ENCODE measurements around the gene MUCL1. TPM values are rescaled to one million over a fixed set of nuclear protein-coding genes. Genes with fewer than 3 reads are reported as not detected.

Gene MUCL1
- total and polyA plus RNA-seq, 2 of the 8 experiments (the other 6 are each of a cell fraction or from before 2014, with no cell fraction given), result not detected

- POLR2A ChIA-PET (ENCODE audit: partially characterized antibody), result interaction anchor here (0.6 kb wide), 1 partner anchor 797 kb away, joined by 3 read pairs; no protein-coding TSS in a partner anchor
These were observed 16.3 kb downstream of the MUCL1 start for GRCh38 chr12:54870617-54871016.

More at GRCh38 chr12:54870617-54871016, 16.3 kb downstream of the MUCL1 start:
- H2BK12ac ChIP-seq (ENCODE audit: low read depth, low read length), result no peak overlapping the region
- H3K23me2 ChIP-seq (ENCODE audit: low read depth, low read length), result no peaks in the 10 kb centered on the region
- H3K4me1 ChIP-seq (replicated peaks in 1 of 4; ENCODE audit: control insufficient read depth in 3 of 4, insufficient read depth in 4 of 4, low read length in 3 of 4), result no peaks in the 10 kb centered on the region
- TF ChIP-seq SUZ12 (IDR thresholded peaks at IDR 0.05; ENCODE audit: low read length) (no peak), EZH2 (IDR thresholded peaks at IDR 0.05; ENCODE audit: low read depth, low read length, severe bottlenecking) (no peak), RFX5 (IDR thresholded peaks at IDR 0.05; ENCODE audit: borderline replicate concordance, low read depth, low read length) (no peak), RAD21 (IDR thresholded peaks at IDR 0.05 in 1 of 2, conservative IDR thresholded peaks at IDR 0.05 in 1 of 2; ENCODE audit: low read depth in 2 of 2, low read length in 2 of 2) (no peak), RBBP5 (IDR thresholded peaks at IDR 0.05; ENCODE audit: borderline replicate concordance, low read depth, low read length) (no peak), YY1 (IDR thresholded peaks at IDR 0.05; ENCODE audit: low read depth, low read length) (no peak), KDM5A (IDR thresholded peaks at IDR 0.05; ENCODE audit: low read length) (no peak), RNF2 (IDR thresholded peaks at IDR 0.05; ENCODE audit: borderline replicate concordance, low read depth, low read length, missing control alignments, poor library complexity, severe bottlenecking) (no peak)
- H3K79me2 ChIP-seq (ENCODE audit: control insufficient read depth in 1 of 2, insufficient read depth in 2 of 2, low read length in 2 of 2), result no peaks in the 10 kb centered on the region
- H3K9ac ChIP-seq (replicated peaks in 1 of 4; ENCODE audit: extremely low read depth in 1 of 4, low read depth in 3 of 4, low read length in 3 of 4), result no peak overlapping the region
- no peak overlapping the region for H2AFZ ChIP-seq (ENCODE audit: low read length)
- no peak overlapping the region for H2BK5ac ChIP-seq (ENCODE audit: low read depth, low read length)
- H3K18ac ChIP-seq (ENCODE audit: extremely low read depth, low read length), result no peak overlapping the region
- H2AK5ac ChIP-seq (ENCODE audit: low read depth, low read length), result no peak overlapping the region
- no peak overlapping the region for H2BK15ac ChIP-seq (ENCODE audit: low read length)
- H3K4me3 ChIP-seq (ENCODE audit: extremely low read depth in 1 of 4, insufficient read depth in 2 of 4, low read depth in 3 of 4, low read length in 4 of 4), result no peak overlapping the region
- no peak overlapping the region for H3K14ac ChIP-seq (ENCODE audit: insufficient read length)
- no peak overlapping the region for H2BK20ac ChIP-seq (ENCODE audit: low read length)
- no peak overlapping the region for H3K4ac ChIP-seq (replicated peaks; ENCODE audit: insufficient read length, low read depth, low read length)
- no peaks in the 10 kb centered on the region for H3K27me3 ChIP-seq (replicated peaks in 1 of 4; ENCODE audit: control insufficient read depth in 3 of 4, extremely low read depth in 1 of 4, insufficient read depth in 3 of 4, low read length in 3 of 4)
- H3K27ac ChIP-seq (ENCODE audit: low read depth, low read length), result no peak overlapping the region
- H4K8ac ChIP-seq (ENCODE audit: extremely low read depth, insufficient read depth, low read length), result no peak overlapping the region
- DNase-seq (ENCODE audit: low read depth in 1 of 2, low spot score in 2 of 2), result no peak
- H2BK120ac ChIP-seq (replicated peaks; ENCODE audit: low read depth, low read length), result no peak overlapping the region
- H3K56ac ChIP-seq (replicated peaks; ENCODE audit: insufficient read length, low read depth, low read length), result no peak overlapping the region
- no peaks in the 10 kb centered on the region for H4K20me1 ChIP-seq (replicated peaks in 1 of 2; ENCODE audit: control insufficient read depth in 1 of 2, insufficient read depth in 2 of 2, low read length in 2 of 2)
- CTCF ChIA-PET (ENCODE audit: partially characterized antibody), result no interaction called here
- FAIRE-seq, result no peak
- H4K91ac ChIP-seq (replicated peaks; ENCODE audit: insufficient read length, low read length), result no peak overlapping the region
- no peaks in the 10 kb centered on the region for H3K36me3 ChIP-seq (ENCODE audit: control insufficient read depth in 2 of 4, insufficient read depth in 4 of 4, low read length in 3 of 4)
- H3K79me1 ChIP-seq (ENCODE audit: low read depth, low read length), result no peaks in the 10 kb centered on the region
- no peak overlapping the region for H3K23ac ChIP-seq (ENCODE audit: insufficient read length)
- no peak overlapping the region for H4K5ac ChIP-seq (ENCODE audit: insufficient read length, low read depth, low read length)
- H3K9me3 ChIP-seq (ENCODE audit: insufficient read depth in 2 of 2, low read depth in 1 of 2, low read length in 1 of 2), result no peaks in the 10 kb centered on the region
- no peak overlapping the region for H3K4me2 ChIP-seq (ENCODE audit: insufficient read depth in 1 of 2, low read depth in 2 of 2, low read length in 2 of 2)
- 87% methylated on average over 5 of the region's 5 CpGs; no CpG with 5 or more reads in 1 of the 2 experiments for WGBS, 2 experiments (ENCODE audit: extremely low coverage in 1 of 2, insufficient coverage in 1 of 2, insufficient read length in 1 of 2, insufficient replicate concordance in 2 of 2, low coverage in 1 of 2, low lambda C conversion rate in 2 of 2, missing lambda C conversion rate in 1 of 2)
